ENCODE results near the gene ANKRD44. TPM values are rescaled to one million over a fixed set of nuclear protein-coding genes. Genes with fewer than 3 reads are reported as not detected.

The ANKRD44 gene
- total RNA-seq, 1 experiment from 2014 or later: 0.68 TPM

DNA sequence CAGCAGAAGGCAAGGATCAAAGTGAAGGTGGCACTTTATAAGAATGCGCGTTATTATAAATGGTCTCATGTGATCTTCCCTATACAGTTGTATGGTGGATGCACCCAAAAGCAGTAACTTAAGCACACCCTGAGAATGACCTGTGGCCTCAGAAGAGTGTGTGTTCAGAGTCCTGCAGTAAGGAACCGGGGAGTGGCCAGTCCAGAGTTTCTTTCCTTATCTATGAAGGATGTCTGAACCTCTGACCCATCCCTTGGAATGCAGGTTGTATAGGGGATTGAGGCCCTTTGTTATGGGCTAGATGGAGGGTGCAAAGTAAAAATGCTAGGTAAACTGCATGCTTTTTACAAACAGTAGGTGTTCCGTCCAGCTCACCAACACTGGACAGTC lies 43.6 kb upstream of the ANKRD44 start:
- Mint-ChIP-seq H3K9me3 (peaks cover 5% of the 10 kb centered on the region), H3K27ac (no peak overlapping the region), H3K4me1 (peaks cover 5% of the 10 kb centered on the region; the same call in 1 of the 2 replicates), H3K4me3 (no peak overlapping the region), H3K27me3 (ENCODE audit: low read depth) (peaks cover 88% of the 10 kb centered on the region), H3K36me3 (no peaks in the 10 kb centered on the region)
- ChIA-PET CTCF (no interaction called here), POLR2A (no interaction called here)
- ATAC-seq (no peak), DNase-seq (ENCODE audit: low spot score) (no peak)
- TF ChIP-seq HMGA2 (CRISPR knock-in tag; IDR thresholded peaks at IDR 0.05): no peak; the same call in 1 of the 2 replicates
- no peak for TF ChIP-seq ZNF423 (CRISPR knock-in tag; IDR thresholded peaks at IDR 0.05)
- TF ChIP-seq ZBTB21 (CRISPR knock-in tag; IDR thresholded peaks at IDR 0.05; ENCODE audit: borderline replicate concordance): no peak
- TF ChIP-seq FOXJ3 (CRISPR knock-in tag; IDR thresholded peaks at IDR 0.05; ENCODE audit: borderline replicate concordance): no peak
- TF ChIP-seq, protein P1, sequence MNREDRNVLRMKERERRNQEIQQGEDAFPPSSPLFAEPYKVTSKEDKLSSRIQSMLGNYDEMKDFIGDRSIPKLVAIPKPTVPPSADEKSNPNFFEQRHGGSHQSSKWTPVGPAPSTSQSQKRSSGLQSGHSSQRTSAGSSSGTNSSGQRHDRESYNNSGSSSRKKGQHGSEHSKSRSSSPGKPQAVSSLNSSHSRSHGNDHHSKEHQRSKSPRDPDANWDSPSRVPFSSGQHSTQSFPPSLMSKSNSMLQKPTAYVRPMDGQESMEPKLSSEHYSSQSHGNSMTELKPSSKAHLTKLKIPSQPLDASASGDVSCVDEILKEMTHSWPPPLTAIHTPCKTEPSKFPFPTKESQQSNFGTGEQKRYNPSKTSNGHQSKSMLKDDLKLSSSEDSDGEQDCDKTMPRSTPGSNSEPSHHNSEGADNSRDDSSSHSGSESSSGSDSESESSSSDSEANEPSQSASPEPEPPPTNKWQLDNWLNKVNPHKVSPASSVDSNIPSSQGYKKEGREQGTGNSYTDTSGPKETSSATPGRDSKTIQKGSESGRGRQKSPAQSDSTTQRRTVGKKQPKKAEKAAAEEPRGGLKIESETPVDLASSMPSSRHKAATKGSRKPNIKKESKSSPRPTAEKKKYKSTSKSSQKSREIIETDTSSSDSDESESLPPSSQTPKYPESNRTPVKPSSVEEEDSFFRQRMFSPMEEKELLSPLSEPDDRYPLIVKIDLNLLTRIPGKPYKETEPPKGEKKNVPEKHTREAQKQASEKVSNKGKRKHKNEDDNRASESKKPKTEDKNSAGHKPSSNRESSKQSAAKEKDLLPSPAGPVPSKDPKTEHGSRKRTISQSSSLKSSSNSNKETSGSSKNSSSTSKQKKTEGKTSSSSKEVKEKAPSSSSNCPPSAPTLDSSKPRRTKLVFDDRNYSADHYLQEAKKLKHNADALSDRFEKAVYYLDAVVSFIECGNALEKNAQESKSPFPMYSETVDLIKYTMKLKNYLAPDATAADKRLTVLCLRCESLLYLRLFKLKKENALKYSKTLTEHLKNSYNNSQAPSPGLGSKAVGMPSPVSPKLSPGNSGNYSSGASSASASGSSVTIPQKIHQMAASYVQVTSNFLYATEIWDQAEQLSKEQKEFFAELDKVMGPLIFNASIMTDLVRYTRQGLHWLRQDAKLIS (CRISPR knock-in tag; IDR thresholded peaks at IDR 0.05; ENCODE audit: borderline replicate concordance): no peak
- TF ChIP-seq ZNF263 (CRISPR knock-in tag; IDR thresholded peaks at IDR 0.05; ENCODE audit: low read depth): no peak
- TF ChIP-seq ZNF671 (CRISPR knock-in tag; IDR thresholded peaks at IDR 0.05): no peak
- no peak for TF ChIP-seq ZNF396 (CRISPR knock-in tag; IDR thresholded peaks at IDR 0.05; ENCODE audit: borderline replicate concordance)
- TF ChIP-seq, protein P2, sequence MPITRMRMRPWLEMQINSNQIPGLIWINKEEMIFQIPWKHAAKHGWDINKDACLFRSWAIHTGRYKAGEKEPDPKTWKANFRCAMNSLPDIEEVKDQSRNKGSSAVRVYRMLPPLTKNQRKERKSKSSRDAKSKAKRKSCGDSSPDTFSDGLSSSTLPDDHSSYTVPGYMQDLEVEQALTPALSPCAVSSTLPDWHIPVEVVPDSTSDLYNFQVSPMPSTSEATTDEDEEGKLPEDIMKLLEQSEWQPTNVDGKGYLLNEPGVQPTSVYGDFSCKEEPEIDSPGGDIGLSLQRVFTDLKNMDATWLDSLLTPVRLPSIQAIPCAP (CRISPR knock-in tag; IDR thresholded peaks at IDR 0.05): no peak
- no peak for TF ChIP-seq SOX15 (CRISPR knock-in tag; IDR thresholded peaks at IDR 0.05)
- no peak for TF ChIP-seq TEAD1 (CRISPR knock-in tag; IDR thresholded peaks at IDR 0.05)

DNA sequence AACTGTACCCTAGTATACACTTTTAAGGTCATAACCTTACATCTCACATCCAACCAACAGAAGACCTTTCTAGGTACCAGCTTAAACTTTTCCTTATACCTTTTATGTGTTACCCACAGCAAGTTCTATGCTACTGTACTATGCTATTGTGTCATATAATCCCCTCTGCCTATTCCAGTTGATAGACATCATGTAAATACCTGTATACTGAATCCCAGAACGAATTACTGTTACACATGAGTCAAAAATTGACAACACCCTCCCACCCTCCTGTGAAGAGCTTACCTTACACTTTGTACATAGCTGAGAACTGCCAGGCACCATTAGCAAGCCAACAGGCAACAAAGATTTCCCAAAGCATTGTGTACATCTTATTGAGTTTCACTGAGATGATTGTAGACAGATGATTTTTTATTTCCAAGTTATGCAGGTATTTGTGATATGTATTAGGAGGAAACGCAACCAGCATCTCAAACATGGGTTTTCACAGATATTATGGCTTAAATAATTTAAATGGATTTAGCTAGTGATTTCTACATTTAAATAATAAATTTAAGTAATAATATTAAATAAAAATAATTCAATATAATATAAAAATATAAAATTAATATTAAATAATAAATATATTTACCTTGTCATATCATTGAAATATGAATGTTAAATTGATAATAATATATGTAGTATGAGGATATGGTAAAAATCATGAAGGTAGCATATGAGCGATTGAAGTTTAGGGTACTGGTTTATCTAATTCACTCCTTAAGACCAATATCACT lies 43.0 kb upstream of the ANKRD44 start:
- Mint-ChIP-seq H3K9me3 (peaks cover 5% of the 10 kb centered on the region), H3K27ac (no peak overlapping the region), H3K27me3 (ENCODE audit: low read depth) (peaks cover 88% of the 10 kb centered on the region), H3K36me3 (no peaks in the 10 kb centered on the region), H3K4me1 (peaks cover 5% of the 10 kb centered on the region; the same call in 1 of the 2 replicates), H3K4me3 (no peak overlapping the region)
- ChIA-PET POLR2A (no interaction called here), CTCF (no interaction called here)
- no peak for DNase-seq (ENCODE audit: low spot score)
- ATAC-seq: no peak
- TF ChIP-seq, protein P3, sequence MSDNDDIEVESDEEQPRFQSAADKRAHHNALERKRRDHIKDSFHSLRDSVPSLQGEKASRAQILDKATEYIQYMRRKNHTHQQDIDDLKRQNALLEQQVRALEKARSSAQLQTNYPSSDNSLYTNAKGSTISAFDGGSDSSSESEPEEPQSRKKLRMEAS (CRISPR knock-in tag; IDR thresholded peaks at IDR 0.05): no peak
- peak; percentile 96 for TF ChIP-seq HMGA2 (CRISPR knock-in tag; IDR thresholded peaks at IDR 0.05)

DNA sequence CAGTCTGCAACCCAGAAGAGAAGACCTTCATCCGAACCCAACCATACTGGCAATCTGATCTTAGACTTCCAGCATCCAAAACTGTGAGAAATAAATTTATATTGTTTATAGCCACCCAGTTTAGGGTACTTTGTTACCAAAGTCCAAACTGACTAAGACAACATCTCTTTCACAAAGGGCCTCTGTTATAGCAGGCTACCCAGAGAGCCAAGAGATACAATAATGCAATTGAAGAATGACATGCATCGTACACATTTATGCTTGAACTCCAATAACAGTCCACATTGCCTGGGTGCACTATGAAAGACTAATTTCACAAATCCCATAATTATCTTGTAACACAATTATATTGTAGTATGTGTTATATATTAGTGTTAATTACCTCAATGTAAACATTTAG lies 39.1 kb upstream of the ANKRD44 start:
- TF ChIP-seq KAT7 (CRISPR knock-in tag; IDR thresholded peaks at IDR 0.05; ENCODE audit: borderline replicate concordance) (no peak), ZNF219 (CRISPR knock-in tag; IDR thresholded peaks at IDR 0.05; ENCODE audit: borderline replicate concordance) (no peak), GRHL2 (CRISPR knock-in tag; IDR thresholded peaks at IDR 0.05; ENCODE audit: insufficient replicate concordance, severe bottlenecking) (no peak), NFE2L1 (CRISPR knock-in tag; IDR thresholded peaks at IDR 0.05) (no peak), NFYB (CRISPR knock-in tag; conservative IDR thresholded peaks at IDR 0.05; ENCODE audit: low read depth) (no peak), CBFB (CRISPR knock-in tag; IDR thresholded peaks at IDR 0.05; ENCODE audit: low read depth) (no peak)
- TF ChIP-seq, protein P4, sequence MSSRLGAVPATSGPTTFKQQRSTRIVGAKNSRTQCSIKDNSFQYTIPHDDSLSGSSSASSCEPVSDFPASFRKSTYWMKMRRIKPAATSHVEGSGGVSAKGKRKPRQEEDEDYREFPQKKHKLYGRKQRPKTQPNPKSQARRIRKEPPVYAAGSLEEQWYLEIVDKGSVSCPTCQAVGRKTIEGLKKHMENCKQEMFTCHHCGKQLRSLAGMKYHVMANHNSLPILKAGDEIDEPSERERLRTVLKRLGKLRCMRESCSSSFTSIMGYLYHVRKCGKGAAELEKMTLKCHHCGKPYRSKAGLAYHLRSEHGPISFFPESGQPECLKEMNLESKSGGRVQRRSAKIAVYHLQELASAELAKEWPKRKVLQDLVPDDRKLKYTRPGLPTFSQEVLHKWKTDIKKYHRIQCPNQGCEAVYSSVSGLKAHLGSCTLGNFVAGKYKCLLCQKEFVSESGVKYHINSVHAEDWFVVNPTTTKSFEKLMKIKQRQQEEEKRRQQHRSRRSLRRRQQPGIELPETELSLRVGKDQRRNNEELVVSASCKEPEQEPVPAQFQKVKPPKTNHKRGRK (CRISPR knock-in tag; IDR thresholded peaks at IDR 0.05; ENCODE audit: borderline replicate concordance): no peak
- TF ChIP-seq, protein P5, sequence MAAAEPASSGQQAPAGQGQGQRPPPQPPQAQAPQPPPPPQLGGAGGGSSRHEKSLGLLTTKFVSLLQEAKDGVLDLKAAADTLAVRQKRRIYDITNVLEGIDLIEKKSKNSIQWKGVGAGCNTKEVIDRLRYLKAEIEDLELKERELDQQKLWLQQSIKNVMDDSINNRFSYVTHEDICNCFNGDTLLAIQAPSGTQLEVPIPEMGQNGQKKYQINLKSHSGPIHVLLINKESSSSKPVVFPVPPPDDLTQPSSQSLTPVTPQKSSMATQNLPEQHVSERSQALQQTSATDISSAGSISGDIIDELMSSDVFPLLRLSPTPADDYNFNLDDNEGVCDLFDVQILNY (CRISPR knock-in tag; IDR thresholded peaks at IDR 0.05): no peak
- ATAC-seq (no peak), DNase-seq (ENCODE audit: low spot score) (no peak)
- Mint-ChIP-seq H3K4me1 (no peaks in the 10 kb centered on the region), H3K27ac (no peak overlapping the region), H3K36me3 (no peaks in the 10 kb centered on the region), H3K4me3 (no peak overlapping the region), H3K9me3 (peaks cover 5% of the 10 kb centered on the region), H3K27me3 (ENCODE audit: low read depth) (peaks cover 57% of the 10 kb centered on the region)
- POLR2A ChIA-PET: no interaction called here
- CTCF ChIA-PET: no interaction called here
